C4-2B (cell line): Measurements from ENCODE around the gene ICE2.

Experiments
- CTCF ChIP-seq: fragments of 450-650 bp; conservative IDR thresholded peaks from 2 replicates; pipeline ENCODE4 v1.5.1; 2017; ENCODE audit warnings: mild to moderate bottlenecking
- ZFX ChIP-seq: fragments of 450-650 bp; IDR thresholded peaks from 2 replicates; pipeline ENCODE4 v1.6.1; 2017

- TF ChIP-seq CTCF (no peak), ZFX (no peak)
Observed at GRCh38 chr15:60379185-60379524, 99.8 kb downstream of the ICE2 start.
